Measurements from ENCODE around the gene ACOXL.

ACOXL gene

DNA sequence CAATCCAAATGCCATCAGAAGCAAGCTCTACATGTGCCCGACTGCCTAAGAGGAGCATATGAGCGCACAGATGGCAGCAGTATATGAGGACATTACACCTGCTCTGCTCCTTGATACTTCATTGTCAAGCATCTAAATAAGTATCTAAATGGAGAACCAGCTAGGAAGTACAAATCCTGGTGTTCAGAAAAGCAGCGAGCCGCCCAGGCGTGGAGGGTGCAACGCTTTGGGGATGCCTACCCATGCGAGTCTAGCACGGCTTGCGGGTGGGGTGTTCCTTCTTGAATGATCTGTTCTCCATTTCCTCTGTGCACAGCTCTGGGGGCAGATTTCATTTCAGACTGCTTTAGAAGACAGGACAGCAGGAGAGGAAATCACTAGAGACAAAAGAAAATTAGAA, 325.3 kb downstream of the ACOXL start:
- no peaks in the 10 kb centered on the region for H3K9me3 ChIP-seq (ENCODE audit: control insufficient read depth, low read length)
- no peak overlapping the region for H3K9ac ChIP-seq
- no peak overlapping the region for H3K4me3 ChIP-seq (ENCODE audit: low read depth, low read length)
- no peaks in the 10 kb centered on the region for H3K36me3 ChIP-seq (ENCODE audit: control insufficient read depth, insufficient read depth, low read length)
- TF ChIP-seq, protein P1, sequence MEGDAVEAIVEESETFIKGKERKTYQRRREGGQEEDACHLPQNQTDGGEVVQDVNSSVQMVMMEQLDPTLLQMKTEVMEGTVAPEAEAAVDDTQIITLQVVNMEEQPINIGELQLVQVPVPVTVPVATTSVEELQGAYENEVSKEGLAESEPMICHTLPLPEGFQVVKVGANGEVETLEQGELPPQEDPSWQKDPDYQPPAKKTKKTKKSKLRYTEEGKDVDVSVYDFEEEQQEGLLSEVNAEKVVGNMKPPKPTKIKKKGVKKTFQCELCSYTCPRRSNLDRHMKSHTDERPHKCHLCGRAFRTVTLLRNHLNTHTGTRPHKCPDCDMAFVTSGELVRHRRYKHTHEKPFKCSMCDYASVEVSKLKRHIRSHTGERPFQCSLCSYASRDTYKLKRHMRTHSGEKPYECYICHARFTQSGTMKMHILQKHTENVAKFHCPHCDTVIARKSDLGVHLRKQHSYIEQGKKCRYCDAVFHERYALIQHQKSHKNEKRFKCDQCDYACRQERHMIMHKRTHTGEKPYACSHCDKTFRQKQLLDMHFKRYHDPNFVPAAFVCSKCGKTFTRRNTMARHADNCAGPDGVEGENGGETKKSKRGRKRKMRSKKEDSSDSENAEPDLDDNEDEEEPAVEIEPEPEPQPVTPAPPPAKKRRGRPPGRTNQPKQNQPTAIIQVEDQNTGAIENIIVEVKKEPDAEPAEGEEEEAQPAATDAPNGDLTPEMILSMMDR (IDR thresholded peaks at IDR 0.05): no peak
- H3K79me2 ChIP-seq: no peaks in the 10 kb centered on the region
- H2AFZ ChIP-seq: no peak overlapping the region
- H3K27me3 ChIP-seq (ENCODE audit: control insufficient read depth, insufficient read depth, low read length): no peaks in the 10 kb centered on the region
- H3K4me1 ChIP-seq: no peaks in the 10 kb centered on the region
- H3K27ac ChIP-seq: no peak overlapping the region
- no peak overlapping the region for H3K4me2 ChIP-seq (ENCODE audit: low read length)

- Histone ChIP-seq H3K9me3 (ENCODE audit: control insufficient read depth, low read length) (no peaks in the 10 kb centered on the region), H3K36me3 (ENCODE audit: control insufficient read depth, insufficient read depth, low read length) (no peaks in the 10 kb centered on the region), H3K9ac (no peak overlapping the region), H3K4me2 (ENCODE audit: low read length) (no peak overlapping the region), H3K4me3 (ENCODE audit: low read depth, low read length) (no peak overlapping the region), H3K4me1 (no peaks in the 10 kb centered on the region), H3K27me3 (ENCODE audit: control insufficient read depth, insufficient read depth, low read length) (no peaks in the 10 kb centered on the region), H3K27ac (no peak overlapping the region), H2AFZ (no peak overlapping the region), H3K79me2 (no peaks in the 10 kb centered on the region)
- TF ChIP-seq, protein P1 (IDR thresholded peaks at IDR 0.05): no peak
These were observed 325.9 kb downstream of the ACOXL start for GRCh38 chr2:111058264-111058663.

- Histone ChIP-seq H3K27ac (no peak overlapping the region), H2AFZ (no peak overlapping the region), H3K4me2 (ENCODE audit: low read length) (no peak overlapping the region), H3K4me3 (ENCODE audit: low read depth, low read length) (no peak overlapping the region), H3K36me3 (ENCODE audit: control insufficient read depth, insufficient read depth, low read length) (no peaks in the 10 kb centered on the region), H3K9ac (no peak overlapping the region), H3K79me2 (no peaks in the 10 kb centered on the region), H3K4me1 (no peaks in the 10 kb centered on the region), H3K9me3 (ENCODE audit: control insufficient read depth, low read length) (no peaks in the 10 kb centered on the region), H3K27me3 (ENCODE audit: control insufficient read depth, insufficient read depth, low read length) (no peaks in the 10 kb centered on the region)
- TF ChIP-seq, protein P1 (IDR thresholded peaks at IDR 0.05): no peak
These were observed 328.8 kb downstream of the ACOXL start for GRCh38 chr2:111061191-111061590.

GRCh38 chr2:111062417-111062816, 330.0 kb downstream of the ACOXL start:
- no peak overlapping the region for H2AFZ ChIP-seq
- no peak overlapping the region for H3K4me3 ChIP-seq (ENCODE audit: low read depth, low read length)
- no peak overlapping the region for H3K9ac ChIP-seq
- no peaks in the 10 kb centered on the region for H3K9me3 ChIP-seq (ENCODE audit: control insufficient read depth, low read length)
- H3K4me1 ChIP-seq: no peaks in the 10 kb centered on the region
- TF ChIP-seq, protein P1 (IDR thresholded peaks at IDR 0.05): no peak
- H3K36me3 ChIP-seq (ENCODE audit: control insufficient read depth, insufficient read depth, low read length): no peaks in the 10 kb centered on the region
- no peaks in the 10 kb centered on the region for H3K27me3 ChIP-seq (ENCODE audit: control insufficient read depth, insufficient read depth, low read length)
- H3K4me2 ChIP-seq (ENCODE audit: low read length): no peak overlapping the region
- no peaks in the 10 kb centered on the region for H3K79me2 ChIP-seq
- no peak overlapping the region for H3K27ac ChIP-seq

DNA sequence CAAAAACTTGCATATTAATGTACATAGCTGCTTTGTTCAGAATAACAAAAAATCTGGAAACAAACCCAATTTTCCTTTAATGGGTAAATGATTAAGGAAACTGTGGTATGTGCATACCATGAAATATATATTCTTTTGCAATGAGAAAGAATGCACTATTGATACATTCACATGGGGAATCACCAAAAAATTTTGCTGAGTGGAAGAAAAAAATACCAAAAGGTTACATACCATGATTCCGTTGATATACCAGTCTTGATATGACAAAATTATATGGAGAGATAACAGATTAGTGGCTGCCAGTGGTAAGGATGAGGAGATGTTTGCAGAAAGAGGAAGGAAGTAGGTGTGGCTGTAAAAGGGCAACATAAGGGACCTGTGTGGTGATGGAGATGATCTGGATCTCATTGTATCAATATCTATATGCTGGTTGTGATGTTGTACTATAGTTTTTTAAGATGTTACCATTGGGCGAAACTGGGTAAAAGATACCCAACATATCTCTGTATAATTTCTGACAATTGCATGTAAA, 333.8 kb downstream of the ACOXL start:
- Histone ChIP-seq H3K4me2 (ENCODE audit: low read length) (no peak overlapping the region), H3K9ac (no peak overlapping the region), H3K79me2 (no peaks in the 10 kb centered on the region), H3K27ac (no peak overlapping the region), H3K36me3 (ENCODE audit: control insufficient read depth, insufficient read depth, low read length) (no peaks in the 10 kb centered on the region), H3K27me3 (ENCODE audit: control insufficient read depth, insufficient read depth, low read length) (no peaks in the 10 kb centered on the region), H3K4me3 (ENCODE audit: low read depth, low read length) (no peak overlapping the region), H3K4me1 (no peaks in the 10 kb centered on the region), H3K9me3 (ENCODE audit: control insufficient read depth, low read length) (no peaks in the 10 kb centered on the region), H2AFZ (no peak overlapping the region)
- TF ChIP-seq, protein P1 (IDR thresholded peaks at IDR 0.05): no peak
